HepG2 (cell line): ENCODE measurements around the gene BMI1. TPM values are rescaled to one million over a fixed set of nuclear protein-coding genes. Genes with fewer than 3 reads are reported as not detected.

Experiments used
- ATAC-seq: fragments of 200-7000 bp; cut with Tn5 transposase; 3 replicates; pipeline ENCODE4 v1.9.1; 2020; ENCODE audit warnings: mild to moderate bottlenecking, moderate library complexity
- BruUV-seq: library from RNA; stranded (reverse); fragments of 400-500 nt; replicated peaks from 2 replicates; lab custom pipeline; 2021; lab: Mats Ljungman, UMichigan
- CTCF ChIA-PET: fragments of 300-600 bp; formaldehyde crosslinking; extraction: SDS; loops from one replicate; lab custom pipeline; 2021; ENCODE audit warnings: low total read pairs, inconsistent platforms, low intra/inter-chr PET ratio; lab: Yijun Ruan, JAX
- POLR2A ChIA-PET: fragments of 350-600 bp; sonication (Branson Sonifier 250); formaldehyde crosslinking; loops from one replicate; lab custom pipeline; 2020; ENCODE audit warnings: antibody characterized with exemption, inconsistent platforms; lab: Yijun Ruan, JAX
- DNase-seq: peaks from one replicate; pipeline ENCODE4 v3.0.0-alpha.2; 2015; ENCODE audit warnings: low spot score
- FAIRE-seq: peaks from 3 replicates; lab custom pipeline; 2011; peaks lifted over from hg19 to GRCh38; lab: Jason Lieb, UNC
- H2AFZ ChIP-seq: one replicate; pipeline ENCODE4 v1.6.1; 2011; ENCODE audit warnings: low read length, inconsistent platforms
- H3K27ac ChIP-seq: fragments of 300-600 bp; 3 replicates; pipeline ENCODE4 v1.8.0; 2011; ENCODE audit warnings: mixed run types, mild to moderate bottlenecking, mixed read lengths, low read length, inconsistent platforms; ENCODE audit not compliant: insufficient read depth; ENCODE audit errors: extremely low read length
- H3K27me3 ChIP-seq, 2 experiments: fragments of 200-600 bp in 1 of 2; 2 replicates in 1 of 2; 3 replicates in 1 of 2; pipeline versions ENCODE4 v1.6.0 to v1.8.0; 2011; ENCODE audit warnings: low read length in 2 of 2, mild to moderate bottlenecking in 2 of 2, moderate library complexity in 2 of 2, inconsistent platforms in 1 of 2; ENCODE audit not compliant: insufficient read depth in 2 of 2, control insufficient read depth in 1 of 2
- H3K36me3 ChIP-seq, 2 experiments: fragments of 200-600 bp in 1 of 2; replicated peaks in 1 of 2; 2 replicates in 1 of 2; 3 replicates in 1 of 2; pipeline versions ENCODE4 v1.5.1 to v1.8.0; 2011; ENCODE audit warnings: low read length in 2 of 2, inconsistent platforms in 1 of 2; ENCODE audit not compliant: insufficient read depth in 2 of 2, control insufficient read depth in 1 of 2
- H3K4me1 ChIP-seq: 2 replicates; pipeline ENCODE4 v1.5.1; 2012; ENCODE audit warnings: low read length, inconsistent platforms; ENCODE audit not compliant: insufficient read depth
- H3K4me2 ChIP-seq: 2 replicates; pipeline ENCODE4 v1.6.0; 2011; ENCODE audit warnings: low read depth, low read length, inconsistent platforms
- H3K4me3 ChIP-seq, 3 experiments: fragments of 200-600 bp in 1 of 3; sonication (generic), shearing (Covaris generic) in 1 of 3; replicated peaks in 1 of 3; 2 replicates each; pipeline ENCODE4 v1.5.1; 2011 to 2016; ENCODE audit warnings: low read length in 3 of 3, inconsistent platforms in 2 of 3, low read depth in 2 of 3, mild to moderate bottlenecking in 2 of 3, control low read depth in 1 of 3, mixed read lengths in 1 of 3; ENCODE audit not compliant: insufficient read depth in 1 of 3
- H3K79me2 ChIP-seq: one replicate; pipeline ENCODE4 v1.6.1; 2011; ENCODE audit warnings: low read length, inconsistent platforms; ENCODE audit not compliant: insufficient read depth
- H3K9ac ChIP-seq: 2 replicates; pipeline ENCODE4 v1.6.0; 2011; ENCODE audit warnings: mild to moderate bottlenecking, low read depth, low read length, inconsistent platforms; ENCODE audit not compliant: insufficient read depth
- H3K9me3 ChIP-seq: 2 replicates; pipeline ENCODE4 v1.5.1; 2012; ENCODE audit warnings: mild to moderate bottlenecking, low read length
- H4K20me1 ChIP-seq: 2 replicates; pipeline ENCODE4 v1.6.0; 2011; ENCODE audit warnings: inconsistent platforms, mild to moderate bottlenecking, low read length, moderate library complexity; ENCODE audit not compliant: insufficient read depth
- HDAC6 ChIP-seq: fragments of 200-600 bp; sonication (generic); IDR thresholded peaks from 2 replicates; pipeline ENCODE4 v1.7.0; 2017; ENCODE audit warnings: mild to moderate bottlenecking, antibody characterized with exemption, low read length, low read depth
- KLF12 ChIP-seq: sonication (generic); formaldehyde crosslinking; IDR thresholded peaks from 2 replicates; pipeline ENCODE4 v1.4.0; 2020; ENCODE audit warnings: missing genetic modification reagents, borderline replicate concordance
- MTA1 ChIP-seq: sonication (generic); formaldehyde crosslinking; IDR thresholded peaks from 2 replicates; pipeline ENCODE4 v1.4.0; 2020; ENCODE audit warnings: missing genetic modification reagents, mild to moderate bottlenecking, borderline replicate concordance
- MTF1 ChIP-seq: sonication (generic); formaldehyde crosslinking; IDR thresholded peaks from 2 replicates; pipeline ENCODE4 v1.5.0; 2020; ENCODE audit warnings: missing genetic modification reagents
- RFXANK ChIP-seq: IDR thresholded peaks from 2 replicates; pipeline ENCODE4 v1.6.1; 2016
- SAFB2 ChIP-seq: sonication (generic); formaldehyde crosslinking; IDR thresholded peaks from 2 replicates; pipeline ENCODE4 v1.5.1; 2020; ENCODE audit warnings: missing genetic modification reagents, low read depth, mild to moderate bottlenecking, borderline replicate concordance
- SATB2 ChIP-seq: sonication (generic); formaldehyde crosslinking; IDR thresholded peaks from 2 replicates; pipeline ENCODE4 v1.5.0; 2020; ENCODE audit warnings: missing genetic modification reagents
- SUZ12 ChIP-seq: fragments of 150-350 bp; IDR thresholded peaks from 2 replicates; pipeline ENCODE4 v1.6.1; 2014; ENCODE audit warnings: low read depth, low read length
- ZNF205 ChIP-seq: IDR thresholded peaks from 2 replicates; pipeline ENCODE4 v1.6.1; 2018; ENCODE audit warnings: missing biosample characterization, missing genetic modification reagents
- ZNF232 ChIP-seq: sonication (generic); formaldehyde crosslinking; IDR thresholded peaks from 2 replicates; pipeline ENCODE4 v1.4.0; 2020; ENCODE audit warnings: missing genetic modification reagents, borderline replicate concordance
- ZNF557 ChIP-seq: sonication (generic); formaldehyde crosslinking; IDR thresholded peaks from 2 replicates; pipeline ENCODE4 v1.4.0; 2020; ENCODE audit warnings: missing genetic modification reagents
- WGBS: methylation state at CpG from one replicate; pipeline ENCODE4 v1.1.6; 2017; ENCODE audit warnings: low lambda C conversion rate; 5-methylcytosine and 5-hydroxymethylcytosine counted together
- in situ Hi-C: cut with HindIII; loops from 2 replicates; pipeline ENCODE4 v1.10.0; 2017; ENCODE audit warnings: low pct_unique_long_range_greater_than_20kb; ENCODE audit not compliant: extremely low pct_ligation_motif_present
- intact Hi-C: fragments of 100-400 bp; cut with micrococcal nuclease; formaldehyde crosslinking; loops from one replicate; pipeline ENCODE4 v1.10.0; 2022; ENCODE audit not compliant: unreplicated experiment
- polyA plus RNA-seq, 8 experiments: library from polyadenylated mRNA; depleted of rRNA in 3 of 8; stranded (reverse) in 7 of 8; unstranded in 1 of 8; fragments of >200 nt; fragmentation: Illumina TruSeq in 4 of 8; extraction: Trizol in 4 of 8; gene quantifications; 2 replicates each; pipeline versions ENCODE4 v1.2.1 to v1.2.3, GENCODE V29; 2011 to 2016; ENCODE audit warnings: low read depth in 4 of 8, missing spikeins in 1 of 8, mixed read lengths in 1 of 8; ENCODE audit not compliant: insufficient read depth in 1 of 8
- total RNA-seq, 5 experiments: library from RNA; depleted of rRNA; stranded (reverse); fragments of >200 nt; fragmentation: Illumina TruSeq; extraction: Trizol; gene quantifications; 2 replicates each; pipeline ENCODE4 v1.2.3, GENCODE V29; 2016; ENCODE audit warnings: low read depth in 1 of 5
- TF ChIP-seq, protein P1 (sequence below), 2 experiments: sonication (generic) in 1 of 2; formaldehyde crosslinking in 1 of 2; IDR thresholded peaks; 2 replicates each; pipeline versions ENCODE4 v1.4.0 to v1.6.1; 2018 to 2020; ENCODE audit warnings: missing genetic modification reagents in 2 of 2, borderline replicate concordance in 1 of 2, low read depth in 1 of 2, mild to moderate bottlenecking in 1 of 2, missing biosample characterization in 1 of 2
- TF ChIP-seq, protein P2 (sequence below): IDR thresholded peaks from 2 replicates; pipeline ENCODE4 v1.6.1; 2016; ENCODE audit warnings: missing genetic modification reagents, missing compliant biosample characterization
- TF ChIP-seq, protein P3 (sequence below): sonication (generic); formaldehyde crosslinking; IDR thresholded peaks from 2 replicates; pipeline ENCODE4 v1.8.1; 2023; ENCODE audit warnings: mild to moderate bottlenecking, missing genetic modification reagents
- TF ChIP-seq, protein P4 (sequence below): sonication (generic); formaldehyde crosslinking; IDR thresholded peaks from 2 replicates; pipeline ENCODE4 v1.5.1; 2020; ENCODE audit warnings: missing genetic modification reagents, mild to moderate bottlenecking, borderline replicate concordance

BMI1 gene
- total and polyA plus RNA-seq, 2 of the 13 experiments (the other 11 are each of a cell fraction or from before 2014, with no cell fraction given): 30.5 to 44.0 TPM

DNA sequence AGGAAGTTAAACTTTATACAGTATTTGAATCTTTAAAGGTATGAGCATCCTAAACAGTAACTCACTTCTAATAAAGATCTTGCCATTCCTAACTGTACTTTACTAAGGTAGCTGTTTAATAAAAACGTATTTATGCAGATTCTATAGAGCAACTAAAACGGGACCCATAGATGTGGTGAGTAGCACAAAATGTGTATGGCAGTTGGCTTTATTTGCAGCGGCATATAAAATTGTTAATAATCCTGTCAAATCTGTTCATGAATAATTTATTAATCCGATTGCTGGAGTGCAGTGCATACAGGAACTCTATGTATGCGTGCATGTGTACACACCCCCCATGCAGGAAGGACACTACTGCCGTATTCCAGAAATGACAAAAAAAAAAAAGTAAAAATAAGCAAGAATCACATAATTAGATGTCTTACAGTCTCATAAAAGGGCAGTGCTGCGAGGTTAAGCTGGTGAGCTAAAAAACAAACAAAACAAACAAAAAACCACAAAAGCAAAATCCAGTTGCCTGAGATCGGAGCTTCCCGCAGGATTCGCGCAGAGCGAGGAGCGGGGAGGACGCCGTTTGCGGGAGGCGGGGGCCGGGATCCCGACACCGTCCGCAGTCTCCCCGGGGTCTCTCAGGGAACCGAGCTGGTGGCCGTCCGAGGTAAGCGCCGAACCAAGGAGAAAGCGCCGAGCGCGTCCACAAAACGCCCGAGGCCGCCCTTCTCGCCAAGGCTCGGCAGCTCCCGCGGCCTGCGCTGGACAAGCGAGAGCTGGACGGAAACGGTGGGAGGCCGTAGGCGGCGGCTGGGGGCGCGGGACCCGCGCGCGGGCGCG is 5.2 kb upstream of the BMI1 start (continued):
- TF ChIP-seq, protein P1, sequence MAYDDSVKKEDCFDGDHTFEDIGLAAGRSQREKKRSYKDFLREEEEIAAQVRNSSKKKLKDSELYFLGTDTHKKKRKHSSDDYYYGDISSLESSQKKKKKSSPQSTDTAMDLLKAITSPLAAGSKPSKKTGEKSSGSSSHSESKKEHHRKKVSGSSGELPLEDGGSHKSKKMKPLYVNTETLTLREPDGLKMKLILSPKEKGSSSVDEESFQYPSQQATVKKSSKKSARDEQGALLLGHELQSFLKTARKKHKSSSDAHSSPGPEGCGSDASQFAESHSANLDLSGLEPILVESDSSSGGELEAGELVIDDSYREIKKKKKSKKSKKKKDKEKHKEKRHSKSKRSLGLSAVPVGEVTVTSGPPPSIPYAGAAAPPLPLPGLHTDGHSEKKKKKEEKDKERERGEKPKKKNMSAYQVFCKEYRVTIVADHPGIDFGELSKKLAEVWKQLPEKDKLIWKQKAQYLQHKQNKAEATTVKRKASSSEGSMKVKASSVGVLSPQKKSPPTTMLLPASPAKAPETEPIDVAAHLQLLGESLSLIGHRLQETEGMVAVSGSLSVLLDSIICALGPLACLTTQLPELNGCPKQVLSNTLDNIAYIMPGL (CRISPR knock-in tag; IDR thresholded peaks at IDR 0.05; ENCODE audit: borderline replicate concordance in 1 of 2, low read depth in 1 of 2): no peak; a peak in 1 of 4 replicates
- TF ChIP-seq SAFB2: no peak
- TF ChIP-seq, protein P2, sequence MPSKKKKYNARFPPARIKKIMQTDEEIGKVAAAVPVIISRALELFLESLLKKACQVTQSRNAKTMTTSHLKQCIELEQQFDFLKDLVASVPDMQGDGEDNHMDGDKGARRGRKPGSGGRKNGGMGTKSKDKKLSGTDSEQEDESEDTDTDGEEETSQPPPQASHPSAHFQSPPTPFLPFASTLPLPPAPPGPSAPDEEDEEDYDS: no peak
- peak; percentile 37; the same call in 1 of the 2 replicates for TF ChIP-seq MTA1 (CRISPR knock-in tag)
- TF ChIP-seq SATB2: no peak
- no peak for TF ChIP-seq KLF12 (CRISPR knock-in tag)
- TF ChIP-seq RFXANK (CRISPR knock-in tag): no peak

DNA sequence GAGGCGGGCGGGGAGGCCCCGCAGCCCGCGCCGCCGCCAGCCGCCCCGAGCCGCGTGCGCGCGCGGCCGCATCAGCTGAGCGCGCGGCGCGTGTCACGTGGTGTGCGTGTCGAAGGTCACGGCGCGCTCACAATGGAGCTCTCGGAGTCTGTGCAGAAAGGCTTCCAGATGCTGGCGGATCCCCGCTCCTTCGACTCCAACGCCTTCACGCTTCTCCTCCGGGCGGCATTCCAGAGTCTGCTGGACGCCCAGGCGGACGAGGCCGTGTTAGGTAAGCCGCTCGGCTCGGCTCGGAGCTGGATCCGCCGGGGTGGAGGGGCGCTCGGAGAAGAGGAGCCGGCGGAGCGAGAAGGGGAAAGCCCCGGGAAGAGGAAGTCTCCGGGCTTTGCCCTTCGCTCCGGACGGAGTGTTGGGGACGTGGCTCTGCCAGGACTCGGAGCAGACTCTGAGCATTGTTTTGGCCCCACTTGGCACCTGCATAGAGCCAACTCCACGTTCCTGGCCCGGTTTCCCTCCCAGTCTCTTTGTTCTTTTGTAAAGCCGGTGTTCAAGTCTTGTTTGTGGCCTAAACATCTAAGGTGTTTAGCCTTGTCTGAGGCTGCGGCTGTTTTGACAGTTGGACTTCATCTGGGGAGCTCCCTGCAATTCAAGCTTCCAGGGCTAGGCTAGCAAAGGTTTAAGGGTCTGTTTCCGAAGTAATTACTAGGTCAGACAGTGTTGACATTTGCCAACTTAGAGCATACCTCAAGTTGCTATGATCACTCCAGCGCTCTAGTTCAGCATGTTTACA is 4.4 kb upstream of the BMI1 start, which contains the start of gene COMMD3:
COMMD3 (plus strand) TSS at position 103 of the 790 bp plus-strand sequence; CDS start at position 133, 30 bp downstream.
- Histone ChIP-seq H3K4me3 (peak within 1 kb of the TSS; percentile 75 to 82 (median 78)), H3K4me1 (peaks cover 35% of the 10 kb centered on the region), H3K9me3 (no peaks in the 10 kb centered on the region), H2AFZ (peak within 1 kb of the TSS; percentile 51), H4K20me1 (no peaks in the 10 kb centered on the region), H3K79me2 (peaks cover 10% of the 10 kb centered on the region), H3K9ac (peak within 1 kb of the TSS; percentile 81), H3K36me3 (no peaks in the 10 kb centered on the region), H3K27ac (peak within 1 kb of the TSS; percentile 92), H3K4me2 (peak within 1 kb of the TSS; percentile 80), H3K27me3 (peaks cover 0 to 16% of the 10 kb centered on the region in 2 experiments; a peak in 2 of 5 replicates)
- FAIRE-seq (no peak), ATAC-seq (peak; percentile 85), DNase-seq (peak; percentile 58)
- ChIA-PET POLR2A (interaction anchor here (0.7 to 2.9 kb wide), 9 partner anchors 9 to 791 kb away, joined by 3 to 32 read pairs (median 7); partner anchors contain the start of genes DNAJC1 and SKIDA1), CTCF (no interaction called here)
- BruUV-seq: no TSS peak
- intact Hi-C loops (loop anchor here (1.0 to 5.0 kb wide), 3 partner anchors 87 to 314 kb away; partner anchors contain the start of gene DNAJC1), in situ Hi-C loops (loop anchor here (10.0 to 25.0 kb wide), 3 partner anchors 312 to 804 kb away; partner anchors contain the start of genes DNAJC1 and PIP4K2A)
- 0% methylated on average over 26 of the region's 63 CpGs for WGBS
- TF ChIP-seq ZNF205 (CRISPR knock-in tag) (0 out of 2 replicates have a peak, but pooled peaks have one; percentile 45), MTF1 (no peak), HDAC6 (no peak), SUZ12 (no peak), ZNF557 (no peak), ZNF232 (no peak)
- TF ChIP-seq, protein P3, sequence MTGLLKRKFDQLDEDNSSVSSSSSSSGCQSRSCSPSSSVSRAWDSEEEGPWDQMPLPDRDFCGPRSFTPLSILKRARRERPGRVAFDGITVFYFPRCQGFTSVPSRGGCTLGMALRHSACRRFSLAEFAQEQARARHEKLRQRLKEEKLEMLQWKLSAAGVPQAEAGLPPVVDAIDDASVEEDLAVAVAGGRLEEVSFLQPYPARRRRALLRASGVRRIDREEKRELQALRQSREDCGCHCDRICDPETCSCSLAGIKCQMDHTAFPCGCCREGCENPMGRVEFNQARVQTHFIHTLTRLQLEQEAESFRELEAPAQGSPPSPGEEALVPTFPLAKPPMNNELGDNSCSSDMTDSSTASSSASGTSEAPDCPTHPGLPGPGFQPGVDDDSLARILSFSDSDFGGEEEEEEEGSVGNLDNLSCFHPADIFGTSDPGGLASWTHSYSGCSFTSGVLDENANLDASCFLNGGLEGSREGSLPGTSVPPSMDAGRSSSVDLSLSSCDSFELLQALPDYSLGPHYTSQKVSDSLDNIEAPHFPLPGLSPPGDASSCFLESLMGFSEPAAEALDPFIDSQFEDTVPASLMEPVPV: peak; percentile 67; the same call in 1 of the 2 replicates
- TF ChIP-seq, protein P4, sequence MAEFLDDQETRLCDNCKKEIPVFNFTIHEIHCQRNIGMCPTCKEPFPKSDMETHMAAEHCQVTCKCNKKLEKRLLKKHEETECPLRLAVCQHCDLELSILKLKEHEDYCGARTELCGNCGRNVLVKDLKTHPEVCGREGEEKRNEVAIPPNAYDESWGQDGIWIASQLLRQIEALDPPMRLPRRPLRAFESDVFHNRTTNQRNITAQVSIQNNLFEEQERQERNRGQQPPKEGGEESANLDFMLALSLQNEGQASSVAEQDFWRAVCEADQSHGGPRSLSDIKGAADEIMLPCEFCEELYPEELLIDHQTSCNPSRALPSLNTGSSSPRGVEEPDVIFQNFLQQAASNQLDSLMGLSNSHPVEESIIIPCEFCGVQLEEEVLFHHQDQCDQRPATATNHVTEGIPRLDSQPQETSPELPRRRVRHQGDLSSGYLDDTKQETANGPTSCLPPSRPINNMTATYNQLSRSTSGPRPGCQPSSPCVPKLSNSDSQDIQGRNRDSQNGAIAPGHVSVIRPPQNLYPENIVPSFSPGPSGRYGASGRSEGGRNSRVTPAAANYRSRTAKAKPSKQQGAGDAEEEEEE (CRISPR knock-in tag): no peak; the same call in 1 of the 2 replicates
